Ishikawa (cell line): Measurements from ENCODE around the gene ATP1B3.

Experiments
- CEBPB ChIP-seq: IDR thresholded peaks from 2 replicates; pipeline ENCODE4 v1.6.1; 2012
- CREB1 ChIP-seq: IDR thresholded peaks from 2 replicates; pipeline ENCODE4 v1.6.1; 2012; ENCODE audit warnings: low read depth
- EGR1 ChIP-seq: IDR thresholded peaks from 2 replicates; pipeline ENCODE4 v1.6.1; 2012
- EP300 ChIP-seq: IDR thresholded peaks from 2 replicates; pipeline ENCODE4 v1.6.1; 2012; ENCODE audit warnings: borderline replicate concordance
- FOXM1 ChIP-seq: IDR thresholded peaks from 2 replicates; pipeline ENCODE4 v1.6.1; 2012; ENCODE audit warnings: low read depth, borderline replicate concordance
- MAX ChIP-seq: IDR thresholded peaks from 2 replicates; pipeline ENCODE4 v1.6.1; 2012
- NFIC ChIP-seq: IDR thresholded peaks from 2 replicates; pipeline ENCODE4 v1.6.1; 2012
- RAD21 ChIP-seq: IDR thresholded peaks from 2 replicates; pipeline ENCODE4 v1.6.1; 2012; ENCODE audit warnings: low read depth
- REST ChIP-seq: IDR thresholded peaks from 2 replicates; pipeline ENCODE4 v1.6.1; 2012; ENCODE audit warnings: low read depth, mild to moderate bottlenecking
- TAF1 ChIP-seq: IDR thresholded peaks from 2 replicates; pipeline ENCODE4 v1.6.1; 2012; ENCODE audit warnings: low read depth, mild to moderate bottlenecking
- TCF12 ChIP-seq: IDR thresholded peaks from 2 replicates; pipeline ENCODE4 v1.6.1; 2012; ENCODE audit warnings: low read depth
- TEAD4 ChIP-seq: IDR thresholded peaks from 2 replicates; pipeline ENCODE4 v1.6.1; 2012
- USF1 ChIP-seq: IDR thresholded peaks from 2 replicates; pipeline ENCODE4 v1.6.1; 2012
- YY1 ChIP-seq: IDR thresholded peaks from 2 replicates; pipeline ENCODE4 v1.6.1; 2012; ENCODE audit warnings: low read depth
- ZBTB7A ChIP-seq: IDR thresholded peaks from 2 replicates; pipeline ENCODE4 v1.6.1; 2012; ENCODE audit warnings: low read depth

The ATP1B3 gene

GRCh38 chr3:141949972-141950371 lies 73.5 kb downstream of the ATP1B3 start:
- TF ChIP-seq CEBPB (no peak), MAX (no peak), EGR1 (no peak), ZBTB7A (no peak)

- TF ChIP-seq CREB1 = no peak
- no peak for TF ChIP-seq EGR1
- no peak for TF ChIP-seq TEAD4
- no peak for TF ChIP-seq CEBPB
- no peak for TF ChIP-seq REST
- no peak for TF ChIP-seq NFIC
- TF ChIP-seq TAF1 = no peak
- TF ChIP-seq EP300 = no peak
- TF ChIP-seq USF1 = no peak
- TF ChIP-seq YY1 = no peak
Observed at GRCh38 chr3:141950572-141951493, 74.4 kb downstream of the ATP1B3 start.

GRCh38 chr3:141952611-141953010 lies 76.2 kb downstream of the ATP1B3 start:
- TF ChIP-seq CREB1 (no peak), TCF12 (no peak), RAD21 (no peak), ZBTB7A (no peak), FOXM1 (no peak), TEAD4 (no peak), YY1 (no peak), EGR1 (no peak), TAF1 (no peak), MAX (no peak), EP300 (no peak), REST (no peak)

- TF ChIP-seq TAF1 (no peak), EP300 (no peak), ZBTB7A (no peak)
Observed at GRCh38 chr3:141955175-141955574, 78.7 kb downstream of the ATP1B3 start.

GRCh38 chr3:141959589-141960554 lies 83.4 kb downstream of the ATP1B3 start:
- no peak for TF ChIP-seq USF1
- TF ChIP-seq CREB1 = no peak
- no peak for TF ChIP-seq TAF1
- no peak for TF ChIP-seq FOXM1
- TF ChIP-seq ZBTB7A = no peak
- no peak for TF ChIP-seq CEBPB
- TF ChIP-seq MAX = no peak
- no peak for TF ChIP-seq NFIC
- no peak for TF ChIP-seq TEAD4
- TF ChIP-seq RAD21 = no peak
- TF ChIP-seq REST = no peak
- no peak for TF ChIP-seq TCF12
- no peak for TF ChIP-seq EP300
- TF ChIP-seq YY1 = no peak
- TF ChIP-seq EGR1 = no peak
